ENCODE data around the gene CNTN4. TPM values are rescaled to one million over a fixed set of nuclear protein-coding genes. Genes with fewer than 3 reads are reported as not detected.

CNTN4 gene
- 102 TPM for total RNA-seq

GRCh38 chr3:2098398-2099027 is at the start of gene CNTN4:
Gene CNTN4 (plus strand): TSS chr3:2098866.

Small RNA genes within 50 kb of the gene (small RNA-seq; reads per million reads assigned to genes)
- not detected for gene RF00416 (ENCODE audit: low replicate concordance)
- gene RN7SKP144 (ENCODE audit: low replicate concordance): not detected
